Measurements from ENCODE around the gene HTT-AS.

The HTT-AS gene

GRCh38 chr4:3067473-3068001 is 6.8 kb downstream of the HTT-AS start:
- H3K4me3 ChIP-seq (IDR thresholded peaks at IDR 0.05; ENCODE audit: insufficient read depth, low read depth, low read length): no peak overlapping the region

GRCh38 chr4:3066836-3067400 is 7.4 kb downstream of the HTT-AS start:
- H3K79me2 ChIP-seq (ENCODE audit: insufficient read depth, low read depth): no peaks in the 10 kb centered on the region
- no peaks in the 10 kb centered on the region for H3K36me3 ChIP-seq (ENCODE audit: insufficient read depth)
- no peak for TF ChIP-seq CTCF (conservative IDR thresholded peaks at IDR 0.05; ENCODE audit: low read depth, low read length)
- no peak overlapping the region for H2AFZ ChIP-seq (ENCODE audit: low read depth)
- no peak overlapping the region for H3K4me2 ChIP-seq
- H4K20me1 ChIP-seq (ENCODE audit: insufficient read depth): no peaks in the 10 kb centered on the region
- peaks cover 19% of the 10 kb centered on the region; the same call in 1 of the 2 replicates for H3K27me3 ChIP-seq (ENCODE audit: insufficient read depth, low read depth)
- H3K4me1 ChIP-seq (ENCODE audit: low read depth, poor library complexity, severe bottlenecking): no peaks in the 10 kb centered on the region
- H3K27ac ChIP-seq: no peak overlapping the region
- H3K4me3 ChIP-seq (IDR thresholded peaks at IDR 0.05; ENCODE audit: insufficient read depth, low read depth, low read length): no peak overlapping the region
- H3K9ac ChIP-seq: no peak overlapping the region

More at GRCh38 chr4:3067473-3068001, 6.8 kb downstream of the HTT-AS start:
- no peaks in the 10 kb centered on the region for H3K4me1 ChIP-seq (ENCODE audit: low read depth, poor library complexity, severe bottlenecking)
- TF ChIP-seq CTCF (conservative IDR thresholded peaks at IDR 0.05; ENCODE audit: low read depth, low read length): no peak
- H4K20me1 ChIP-seq (ENCODE audit: insufficient read depth): no peaks in the 10 kb centered on the region
- no peak overlapping the region for H3K27ac ChIP-seq
- H2AFZ ChIP-seq (ENCODE audit: low read depth): no peak overlapping the region
- no peaks in the 10 kb centered on the region for H3K36me3 ChIP-seq (ENCODE audit: insufficient read depth)
- H3K79me2 ChIP-seq (ENCODE audit: insufficient read depth, low read depth): no peaks in the 10 kb centered on the region
- no peak overlapping the region for H3K4me2 ChIP-seq
- H3K9ac ChIP-seq: no peak overlapping the region
- peaks cover 14% of the 10 kb centered on the region; the same call in 1 of the 2 replicates for H3K27me3 ChIP-seq (ENCODE audit: insufficient read depth, low read depth)

- Histone ChIP-seq H3K79me2 (ENCODE audit: insufficient read depth, low read depth) (no peaks in the 10 kb centered on the region), H4K20me1 (ENCODE audit: insufficient read depth) (no peaks in the 10 kb centered on the region), H3K36me3 (ENCODE audit: insufficient read depth) (no peaks in the 10 kb centered on the region), H3K4me3 (IDR thresholded peaks at IDR 0.05; ENCODE audit: insufficient read depth, low read depth, low read length) (no peak overlapping the region), H3K27me3 (ENCODE audit: insufficient read depth, low read depth) (peaks cover 23% of the 10 kb centered on the region; the same call in 1 of the 2 replicates), H3K27ac (no peak overlapping the region), H2AFZ (ENCODE audit: low read depth) (no peak overlapping the region), H3K9ac (no peak overlapping the region), H3K4me2 (no peak overlapping the region), H3K4me1 (ENCODE audit: low read depth, poor library complexity, severe bottlenecking) (no peaks in the 10 kb centered on the region)
- no peak for TF ChIP-seq CTCF (conservative IDR thresholded peaks at IDR 0.05; ENCODE audit: low read depth, low read length)
Measured at GRCh38 chr4:3065551-3065950, 8.8 kb downstream of the HTT-AS start.

- Histone ChIP-seq H3K27me3 (ENCODE audit: insufficient read depth, low read depth) (peaks cover 43% of the 10 kb centered on the region; the same call in 1 of the 2 replicates), H3K79me2 (ENCODE audit: insufficient read depth, low read depth) (no peaks in the 10 kb centered on the region), H3K4me1 (ENCODE audit: low read depth, poor library complexity, severe bottlenecking) (no peaks in the 10 kb centered on the region), H3K4me2 (no peak overlapping the region), H3K9ac (no peak overlapping the region), H2AFZ (ENCODE audit: low read depth) (no peak overlapping the region), H3K4me3 (IDR thresholded peaks at IDR 0.05; ENCODE audit: insufficient read depth, low read depth, low read length) (no peak overlapping the region), H4K20me1 (ENCODE audit: insufficient read depth) (no peaks in the 10 kb centered on the region), H3K27ac (no peak overlapping the region), H3K36me3 (ENCODE audit: insufficient read depth) (no peaks in the 10 kb centered on the region)
- TF ChIP-seq CTCF (conservative IDR thresholded peaks at IDR 0.05; ENCODE audit: low read depth, low read length): no peak
Measured at GRCh38 chr4:3062471-3062870, 11.9 kb downstream of the HTT-AS start.

Data from KMS-11 (cell line).